HCT116 (cell line): ENCODE results near the gene SLC35B1. TPM values are rescaled to one million over a fixed set of nuclear protein-coding genes. Genes with fewer than 3 reads are reported as not detected.
"Not testable (repeated sequence)": the region's sequence is repeated elsewhere in the genome, so short reads cannot be mapped to it uniquely, and the experiment has no call there.

Experiments
- ATAC-seq: fragments of 200-7000 bp; cut with Tn5 transposase; 2 replicates; pipeline ENCODE4 v1.9.1; 2020; ENCODE audit warnings: mild to moderate bottlenecking, moderate library complexity
- BruUV-seq: library from RNA; stranded (reverse); fragments of 400-500 nt; replicated peaks from 2 replicates; lab custom pipeline; 2021; lab: Mats Ljungman, UMichigan
- CTCF ChIA-PET: fragments of 300-600 bp; sonication (Branson Sonifier 250); formaldehyde crosslinking; loops from one replicate; lab custom pipeline; 2021; ENCODE audit warnings: antibody characterized with exemption; lab: Charles Lee
- POLR2A ChIA-PET: fragments of 300-600, 350-600 bp; sonication (Branson Sonifier 250); formaldehyde crosslinking; loops from one replicate; lab custom pipeline; 2021; ENCODE audit warnings: antibody characterized with exemption; lab: Charles Lee
- RAD21 ChIA-PET, 2 experiments: fragments of 300-600 bp; sonication (Branson Sonifier 250); formaldehyde crosslinking; loops; one replicate each; lab custom pipeline; 2023; ENCODE audit warnings: low total read pairs in 2 of 2; ENCODE audit not compliant: uncharacterized antibody in 2 of 2, unreplicated experiment in 2 of 2, low non-redundant PET in 1 of 2; lab: Charles Lee
- DNase-seq: peaks from one replicate; pipeline ENCODE4 v3.0.0-alpha.2; 2010; ENCODE audit warnings: low read depth, low spot score
- H2AFZ ChIP-seq: fragments of 200-600 bp; shearing (Covaris generic), sonication (generic); 2 replicates; pipeline ENCODE4 v1.6.1; 2017; ENCODE audit warnings: low read depth, mixed run types, mixed read lengths, antibody characterized with exemption, low read length; ENCODE audit not compliant: poor library complexity, severe bottlenecking
- H3K27ac ChIP-seq: 2 replicates; pipeline ENCODE4 v1.5.1; 2012; ENCODE audit warnings: low read depth, low read length
- H3K27me3 ChIP-seq: fragments of 200-600 bp; sonication (generic); 2 replicates; pipeline ENCODE4 v1.6.1; 2016; ENCODE audit warnings: mixed run types, low read length, mixed read lengths; ENCODE audit not compliant: insufficient read depth
- H3K36me3 ChIP-seq, 2 experiments: fragments of 200-500 bp in 1 of 2; fragments of 200-600 bp in 1 of 2; sonication (Bioruptor generic) in 1 of 2; sonication (generic) in 1 of 2; 2 replicates each; pipeline versions ENCODE4 v1.5.1 to v1.6.1; 2014 to 2016; ENCODE audit warnings: low read length in 2 of 2, inconsistent platforms in 1 of 2, mixed read lengths in 1 of 2, mixed run types in 1 of 2; ENCODE audit not compliant: insufficient read depth in 2 of 2, control insufficient read depth in 1 of 2
- H3K4me1 ChIP-seq, 2 experiments: fragments of 200-600 bp in 1 of 2; sonication (generic) in 1 of 2; 2 replicates each; pipeline versions ENCODE4 v1.5.1 to v1.6.1; 2012 to 2017; ENCODE audit warnings: low read length in 2 of 2, inconsistent platforms in 1 of 2, mild to moderate bottlenecking in 1 of 2, mixed read lengths in 1 of 2, mixed run types in 1 of 2, moderate library complexity in 1 of 2; ENCODE audit not compliant: insufficient read depth in 2 of 2, control insufficient read depth in 1 of 2
- H3K4me2 ChIP-seq: fragments of 200-600 bp; sonication (generic); 2 replicates; pipeline ENCODE4 v1.6.1; 2017; ENCODE audit warnings: mixed run types, low read length, mixed read lengths
- H3K4me3 ChIP-seq, 2 experiments: fragments of 200-600 bp in 1 of 2; sonication (generic) in 1 of 2; replicated peaks in 1 of 2; 2 replicates each; pipeline ENCODE4 v1.5.1; 2011 to 2016; ENCODE audit warnings: low read length in 2 of 2, control low read depth in 1 of 2, low read depth in 1 of 2, mild to moderate bottlenecking in 1 of 2, mixed read lengths in 1 of 2, mixed run types in 1 of 2
- H3K79me2 ChIP-seq: fragments of 200-600 bp; sonication (generic); 2 replicates; pipeline ENCODE4 v1.6.1; 2017; ENCODE audit warnings: mild to moderate bottlenecking, mixed run types, low read length, moderate library complexity, mixed read lengths; ENCODE audit not compliant: insufficient read depth
- H3K9ac ChIP-seq: fragments of 200-600 bp; sonication (generic); 2 replicates; pipeline ENCODE4 v1.6.1; 2016; ENCODE audit warnings: low read length, mixed read lengths
- H3K9me2 ChIP-seq: fragments of 200-600 bp; sonication (generic), shearing (Covaris generic); 2 replicates; pipeline ENCODE4 v1.6.1; 2017; ENCODE audit warnings: mixed run types, mild to moderate bottlenecking, moderate library complexity; ENCODE audit not compliant: insufficient read depth
- H3K9me3 ChIP-seq, 2 experiments: fragments of 200-500 bp in 1 of 2; fragments of 200-600 bp in 1 of 2; sonication (Bioruptor generic) in 1 of 2; sonication (generic) in 1 of 2; 2 replicates each; pipeline ENCODE4 v1.6.1; 2014 to 2017; ENCODE audit warnings: low read length in 2 of 2, mixed read lengths in 2 of 2, inconsistent platforms in 1 of 2, low read depth in 1 of 2, mild to moderate bottlenecking in 1 of 2, mixed run types in 1 of 2, moderate library complexity in 1 of 2; ENCODE audit not compliant: control insufficient read depth in 1 of 2, insufficient read depth in 1 of 2
- H4K20me1 ChIP-seq: fragments of 200-600 bp; sonication (generic), shearing (Covaris generic); 2 replicates; pipeline ENCODE4 v1.6.1; 2017; ENCODE audit warnings: mixed run types, mild to moderate bottlenecking, moderate library complexity; ENCODE audit not compliant: insufficient read depth
- ATF3 ChIP-seq: IDR thresholded peaks from 2 replicates; pipeline ENCODE4 v1.6.1; 2012
- CEBPB ChIP-seq: IDR thresholded peaks from 2 replicates; pipeline ENCODE4 v1.6.1; 2012; ENCODE audit warnings: low read depth
- CTCF ChIP-seq, 3 experiments: fragments of 200-600 bp in 1 of 3; sonication (generic) in 1 of 3; IDR thresholded peaks in 2 of 3; conservative IDR thresholded peaks in 1 of 3; 2 replicates each; pipeline ENCODE4 v1.5.1; 2012 to 2017; ENCODE audit warnings: low read depth in 2 of 3, low read length in 2 of 3, antibody characterized with exemption in 1 of 3, borderline replicate concordance in 1 of 3, control low read depth in 1 of 3, mild to moderate bottlenecking in 1 of 3, mixed read lengths in 1 of 3, mixed run types in 1 of 3, moderate library complexity in 1 of 3; ENCODE audit not compliant: insufficient read depth in 1 of 3
- ELF1 ChIP-seq: IDR thresholded peaks from 2 replicates; pipeline ENCODE4 v1.6.1; 2012; ENCODE audit warnings: low read depth, borderline replicate concordance
- FOSL1 ChIP-seq: IDR thresholded peaks from 2 replicates; pipeline ENCODE4 v1.6.1; 2012; ENCODE audit warnings: low read depth
- JUND ChIP-seq: IDR thresholded peaks from 2 replicates; pipeline ENCODE4 v1.6.1; 2012
- MAX ChIP-seq: IDR thresholded peaks from 2 replicates; pipeline ENCODE4 v1.6.1; 2012
- POLR2A ChIP-seq: IDR thresholded peaks from 2 replicates; pipeline ENCODE4 v1.7.0; 2011; ENCODE audit warnings: borderline replicate concordance; ENCODE audit not compliant: insufficient read depth, insufficient read length; ENCODE audit errors: extremely low read depth
- POLR2AphosphoS5 ChIP-seq: IDR thresholded peaks from 2 replicates; pipeline ENCODE4 v1.6.1; 2011; ENCODE audit warnings: mild to moderate bottlenecking, low read depth, low read length, moderate library complexity
- SRF ChIP-seq: IDR thresholded peaks from 2 replicates; pipeline ENCODE4 v1.6.1; 2012; ENCODE audit warnings: low read depth
- YY1 ChIP-seq: IDR thresholded peaks from 2 replicates; pipeline ENCODE4 v1.6.1; 2011; ENCODE audit warnings: low read length, low read depth, moderate library complexity, mild to moderate bottlenecking; ENCODE audit not compliant: insufficient replicate concordance; ENCODE audit errors: extremely low read depth
- ZBTB33 ChIP-seq: IDR thresholded peaks from 2 replicates; pipeline ENCODE4 v1.6.1; 2011; ENCODE audit warnings: mild to moderate bottlenecking, low read length, moderate library complexity; ENCODE audit not compliant: insufficient replicate concordance; ENCODE audit errors: extremely low read depth
- ZNF274 ChIP-seq: fragments of 200-500 bp; sonication (Bioruptor generic); IDR thresholded peaks from 2 replicates; pipeline ENCODE4 v1.6.1; 2014; ENCODE audit warnings: mild to moderate bottlenecking, low read depth, low read length, inconsistent platforms
- intact Hi-C: fragments of 100-400 bp; cut with micrococcal nuclease; formaldehyde crosslinking; loops from 2 replicates; pipeline ENCODE4 v1.10.0; 2022
- total RNA-seq: library from RNA; stranded (reverse); gene quantifications from one replicate; pipeline ENCODE4 v1.2.1, GENCODE V29; 2021; ENCODE audit not compliant: unreplicated experiment

Gene SLC35B1
- total RNA-seq, 1 experiment from 2014 or later: 87.5 TPM

GRCh38 chr17:49725452-49726130 is 17.8 kb upstream of the SLC35B1 start (continued):
- TF ChIP-seq CTCF (IDR thresholded peaks at IDR 0.05 in 2 of 3, conservative IDR thresholded peaks at IDR 0.05 in 1 of 3; ENCODE audit: borderline replicate concordance in 1 of 3, insufficient read depth in 1 of 3, low read depth in 2 of 3, low read length in 2 of 3) (no peak), CEBPB (no peak), YY1 (no peak)
- TF ChIP-seq, all 23 proteins: peak for 0

GRCh38 chr17:49724552-49724951 is 16.8 kb upstream of the SLC35B1 start:
- H3K9ac ChIP-seq, H3K9me3 ChIP-seq, H3K79me2 ChIP-seq, H3K4me3 ChIP-seq, POLR2A ChIA-PET, intact Hi-C loops, BruUV-seq, ATAC-seq, DNase-seq, CTCF ChIA-PET, H3K9me2 ChIP-seq, RAD21 ChIA-PET, H4K20me1 ChIP-seq, H3K27ac ChIP-seq, H3K36me3 ChIP-seq, H3K27me3 ChIP-seq, H3K4me1 ChIP-seq, H3K4me2 ChIP-seq, H2AFZ ChIP-seq: not testable (repeated sequence)

GRCh38 chr17:49723423-49723822 is 15.7 kb upstream of the SLC35B1 start:
- Histone ChIP-seq H3K4me3 (no peak overlapping the region), H3K4me2 (no peak overlapping the region), H3K9me3 (no peaks in the 10 kb centered on the region), H3K79me2 (no peaks in the 10 kb centered on the region), H2AFZ (no peak overlapping the region), H3K9me2 (no peaks in the 10 kb centered on the region), H4K20me1 (no peaks in the 10 kb centered on the region), H3K4me1 (no peaks in the 10 kb centered on the region), H3K36me3 (no peaks in the 10 kb centered on the region), H3K9ac (no peak overlapping the region), H3K27me3 (no peaks in the 10 kb centered on the region), H3K27ac (no peak overlapping the region)
- DNase-seq (no peak), ATAC-seq (no peak)
- BruUV-seq: no TSS peak
- POLR2A ChIA-PET: no interaction called here
- CTCF ChIA-PET: no interaction called here
- RAD21 ChIA-PET: no interaction called here
- intact Hi-C loops: no loop called here
- no peak for TF ChIP-seq CEBPB
- no peak for TF ChIP-seq ATF3
- no peak for TF ChIP-seq ZBTB33
- no peak for TF ChIP-seq YY1
- TF ChIP-seq ZNF274: no peak
- no peak for TF ChIP-seq POLR2A
- TF ChIP-seq ELF1: no peak
- no peak for TF ChIP-seq SRF
- no peak for TF ChIP-seq MAX
- TF ChIP-seq FOSL1: no peak
- TF ChIP-seq POLR2AphosphoS5: no peak
- no peak for TF ChIP-seq JUND
